GM10847 (cell line): Measurements from ENCODE around the gene ASB18.

Experiments
- POLR2A ChIP-seq: IDR thresholded peaks from 2 replicates; pipeline ENCODE4 v1.6.1; 2011; ENCODE audit not compliant: insufficient read length; ENCODE audit errors: extremely low read depth

Gene ASB18

GRCh38 chr2:236254001-236254400 lies 10.2 kb downstream of the ASB18 start:
- TF ChIP-seq POLR2A, result no peak

DNA sequence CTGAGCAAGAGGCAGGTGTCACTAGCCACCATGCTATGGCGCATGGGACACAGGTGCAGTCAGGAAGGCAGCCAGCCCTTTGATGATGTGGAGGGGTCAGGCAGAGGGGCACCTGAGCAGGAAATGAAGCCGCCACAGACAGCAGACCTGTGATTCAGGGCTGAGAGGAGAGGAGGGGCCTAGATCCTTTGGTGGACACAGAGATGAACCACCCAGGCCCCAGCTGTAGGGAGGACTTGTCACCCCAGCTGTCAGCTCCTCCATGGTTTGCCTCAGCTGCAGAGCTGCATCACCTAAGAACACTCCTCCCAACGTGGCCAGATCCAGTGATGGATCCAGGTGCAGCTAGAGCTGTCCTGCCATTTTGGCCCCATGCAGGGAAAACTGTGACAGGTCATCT lies 11.6 kb downstream of the ASB18 start:
- no peak for TF ChIP-seq POLR2A

- TF ChIP-seq POLR2A, result no peak
Observed at GRCh38 chr2:236250909-236251579, 13.2 kb downstream of the ASB18 start.

- TF ChIP-seq POLR2A, result no peak
Observed at GRCh38 chr2:236250286-236250685, 13.9 kb downstream of the ASB18 start.

DNA sequence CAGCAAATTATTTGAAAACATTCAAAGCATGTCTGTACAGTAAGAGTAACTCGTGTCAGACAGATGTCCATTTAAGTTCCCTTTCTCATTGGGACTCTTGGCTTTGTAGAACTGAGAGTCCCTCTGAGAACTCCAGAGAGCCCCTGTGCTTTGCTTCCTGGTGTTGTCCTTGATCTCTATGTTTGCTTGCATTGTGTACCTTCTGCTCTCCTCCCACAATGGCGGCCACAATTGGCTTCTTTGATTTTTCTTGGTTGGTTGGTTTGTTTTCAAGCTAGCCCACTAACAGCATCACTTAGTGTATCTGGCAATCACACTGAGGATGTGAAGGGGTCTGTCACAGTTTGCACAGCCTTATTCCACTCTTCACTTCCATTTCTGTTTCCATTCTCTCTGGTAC lies 15.1 kb downstream of the ASB18 start:
- TF ChIP-seq POLR2A, result no peak

DNA sequence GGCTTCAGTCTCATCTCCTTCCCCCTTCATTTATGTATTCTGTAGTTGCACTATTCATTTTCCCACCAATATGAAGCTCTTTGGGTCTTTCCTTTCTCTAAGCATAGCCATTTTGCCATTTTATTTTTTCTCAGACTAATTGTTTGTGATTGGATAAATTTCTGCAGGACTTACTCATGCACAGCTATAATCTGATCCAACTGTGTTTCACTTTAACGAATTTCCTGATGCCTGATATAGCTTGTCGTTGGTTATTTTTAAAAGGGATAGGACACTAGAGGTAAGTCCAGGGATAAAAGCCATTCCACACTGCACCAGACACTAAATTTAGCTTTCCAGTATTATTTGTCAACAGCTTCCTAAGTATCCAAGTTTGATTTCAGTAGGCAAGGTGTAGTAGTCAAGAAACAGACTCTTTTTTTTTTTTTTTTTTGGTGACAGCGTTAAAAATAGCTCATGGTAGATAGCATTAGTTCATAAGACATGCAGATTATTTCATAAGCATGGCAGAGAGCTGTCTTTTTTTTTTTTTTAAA lies 17.4 kb downstream of the ASB18 start:
- no peak for TF ChIP-seq POLR2A

GRCh38 chr2:236244256-236244655 lies 19.9 kb downstream of the ASB18 start:
- TF ChIP-seq POLR2A, result no peak

DNA sequence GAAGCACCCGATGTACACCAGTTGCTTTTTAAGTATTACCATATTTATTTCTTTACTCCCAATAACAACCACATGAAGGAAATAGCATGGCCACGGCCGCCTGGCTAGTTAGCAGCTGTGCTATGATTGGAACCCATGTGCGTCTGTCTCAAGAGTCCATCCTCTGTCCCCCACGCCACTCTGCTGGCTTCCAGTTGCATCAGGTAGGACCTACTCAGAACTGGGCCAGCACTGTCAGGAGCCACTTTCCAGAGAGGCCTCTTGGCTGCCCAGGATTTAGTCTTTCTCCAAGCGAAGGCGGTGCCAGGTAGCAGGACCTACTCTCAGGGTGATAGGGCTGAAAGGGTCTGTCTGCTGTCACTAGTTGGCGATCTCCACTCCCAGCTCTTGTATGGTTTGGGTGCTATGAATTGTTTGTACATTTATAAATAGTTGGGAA lies 22.1 kb downstream of the ASB18 start:
- TF ChIP-seq POLR2A, result no peak

DNA sequence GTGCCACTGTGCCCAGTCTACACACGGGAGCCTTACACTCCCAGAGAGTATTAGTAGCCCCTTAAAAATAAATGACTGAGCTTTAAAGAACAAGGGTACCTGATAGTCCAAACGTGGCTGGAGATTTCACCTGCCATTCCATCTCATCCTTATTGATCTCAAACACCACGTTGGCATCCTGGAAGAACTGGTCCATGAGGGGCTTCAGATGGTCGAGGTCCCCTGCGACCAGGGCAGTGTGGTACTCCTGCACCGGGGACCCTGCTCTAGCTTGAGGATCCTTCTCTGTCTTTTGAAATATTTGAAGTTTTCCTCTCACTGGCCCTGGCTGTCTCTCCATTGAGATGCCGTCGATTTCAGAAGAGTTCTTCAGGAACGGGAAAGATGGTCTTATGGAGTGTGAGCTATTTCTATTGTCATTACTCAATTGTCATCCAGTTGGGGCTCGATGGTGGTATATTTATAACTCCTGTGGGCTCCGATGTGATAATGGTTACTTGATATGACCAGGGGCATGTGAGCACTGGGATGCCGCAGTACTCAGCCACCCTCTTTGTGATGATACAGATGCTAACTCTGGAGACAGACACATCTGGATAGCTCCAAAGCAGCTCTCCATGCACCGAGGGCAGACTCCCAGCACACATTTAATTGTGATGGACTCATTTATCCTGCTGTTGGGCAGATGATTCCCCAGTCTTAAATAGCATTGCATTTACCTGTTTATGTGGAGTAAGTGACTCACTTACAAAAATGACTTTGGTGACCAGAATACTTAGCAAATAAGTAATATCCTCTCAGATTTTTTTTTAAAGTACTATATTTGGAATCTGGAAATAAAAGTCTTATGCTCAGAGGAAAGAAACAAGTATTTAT lies 22.8 kb downstream of the ASB18 start:
- TF ChIP-seq POLR2A, result no peak

DNA sequence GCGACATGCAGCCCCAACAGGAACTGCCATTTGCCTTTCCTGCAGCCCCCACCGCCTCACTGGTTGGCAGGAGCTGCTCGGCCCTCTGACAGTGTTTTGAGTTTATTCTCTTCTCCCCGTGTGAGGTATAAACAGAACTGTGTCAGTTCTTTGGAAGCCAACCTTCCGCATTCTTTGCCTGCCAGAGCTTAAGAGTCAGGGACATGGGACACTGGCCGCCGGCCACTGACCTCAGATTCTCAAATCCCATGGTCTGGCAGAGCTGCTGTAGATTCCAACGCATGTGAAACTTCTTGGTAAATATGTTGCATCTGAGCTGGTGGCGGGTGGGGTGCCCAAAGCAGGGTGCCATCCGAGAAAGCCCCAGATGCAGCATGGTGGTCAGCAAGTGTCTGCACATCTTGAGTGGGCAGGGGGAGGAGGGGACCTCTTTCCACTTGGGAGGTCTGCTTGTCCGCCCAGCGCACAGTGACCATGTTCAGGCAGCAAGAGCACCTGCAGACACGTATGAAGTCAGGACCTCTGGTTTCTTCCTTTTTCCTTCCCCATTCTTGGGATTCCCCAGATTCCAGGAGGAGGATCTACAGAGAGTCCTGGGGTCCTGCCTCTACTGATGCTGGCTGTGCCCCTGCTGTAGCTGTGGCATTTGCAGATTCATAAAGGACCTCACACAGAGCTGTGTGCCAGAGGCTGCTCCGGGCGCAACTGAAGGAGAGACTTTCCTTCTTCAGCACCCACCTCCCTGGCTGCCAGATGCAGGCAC lies 23.8 kb downstream of the ASB18 start:
- TF ChIP-seq POLR2A, result no peak

DNA sequence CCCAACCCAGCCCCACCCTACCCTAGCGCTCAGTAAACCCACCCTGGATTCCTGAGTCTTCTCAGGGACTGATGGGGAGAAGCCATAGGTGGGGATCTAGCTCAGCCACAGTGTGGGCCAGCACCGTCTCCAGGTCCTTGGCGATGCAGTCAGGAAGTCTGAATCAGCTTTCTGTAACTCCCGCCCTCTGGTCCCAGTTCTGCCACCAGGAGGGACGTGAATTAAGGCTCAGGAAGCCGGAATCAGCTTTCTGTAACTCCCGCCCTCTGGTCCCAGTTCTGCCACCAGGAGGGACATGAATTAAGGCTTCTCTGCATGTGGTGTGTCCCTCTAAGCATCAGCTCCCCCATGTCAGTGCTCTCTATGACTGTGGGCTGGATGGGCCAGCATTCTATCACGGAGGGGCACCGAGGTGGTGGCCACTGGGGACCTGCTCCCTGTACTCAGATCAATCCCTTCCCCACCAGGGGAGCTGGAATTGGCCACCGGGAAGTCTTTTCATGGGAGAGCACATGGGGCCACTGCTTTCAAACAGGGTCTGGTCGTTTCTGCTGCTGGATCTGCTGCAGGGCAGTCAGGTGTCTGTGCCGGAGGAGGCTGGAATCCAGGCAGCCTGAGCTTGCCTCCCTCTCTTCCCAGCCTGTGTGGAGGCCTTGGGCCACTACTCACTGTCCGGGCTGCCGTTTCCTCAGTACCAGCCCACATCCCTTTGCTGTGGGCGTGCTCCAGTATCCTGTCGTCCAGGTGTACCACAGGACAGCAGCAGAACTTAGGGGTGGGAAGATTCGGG lies 24.7 kb downstream of the ASB18 start:
- TF ChIP-seq POLR2A, result no peak

- no peak for TF ChIP-seq POLR2A
Observed at GRCh38 chr2:236238751-236239150, 25.5 kb downstream of the ASB18 start.

- no peak for TF ChIP-seq POLR2A
Observed at GRCh38 chr2:236237468-236238190, 26.6 kb downstream of the ASB18 start.
